Astrocyte (in vitro differentiated cells and primary cell): ENCODE data around the gene TCTA. TPM values are rescaled to one million over a fixed set of nuclear protein-coding genes. Genes with fewer than 3 reads are reported as not detected.

Experiments
- DNase-seq: peaks from one replicate; pipeline ENCODE4 v3.0.0-alpha.2; 2010; ENCODE audit warnings: low read depth
- FAIRE-seq: peaks from 2 replicates; lab custom pipeline; 2011; peaks lifted over from hg19 to GRCh38; lab: Jason Lieb, UNC
- H2AFZ ChIP-seq: 2 replicates; pipeline ENCODE4 v1.6.0; 2012; ENCODE audit warnings: low read depth, low read length, inconsistent platforms
- H3K27ac ChIP-seq: 2 replicates; pipeline ENCODE4 v1.5.1; 2011; ENCODE audit warnings: low read depth, low read length, inconsistent platforms
- H3K27me3 ChIP-seq: 2 replicates; pipeline ENCODE4 v1.6.0; 2011; ENCODE audit warnings: low read length, inconsistent platforms; ENCODE audit not compliant: insufficient read depth
- H3K36me3 ChIP-seq: 2 replicates; pipeline ENCODE4 v1.5.1; 2011; ENCODE audit warnings: low read length, inconsistent platforms; ENCODE audit not compliant: insufficient read depth
- H3K4me1 ChIP-seq: 2 replicates; pipeline ENCODE4 v1.5.1; 2011; ENCODE audit warnings: low read length, inconsistent platforms; ENCODE audit not compliant: insufficient read depth
- H3K4me2 ChIP-seq: 2 replicates; pipeline ENCODE4 v1.6.0; 2012; ENCODE audit warnings: low read length, inconsistent platforms
- H3K4me3 ChIP-seq: 2 replicates; pipeline ENCODE4 v1.5.1; 2011; ENCODE audit warnings: low read depth, mild to moderate bottlenecking, low read length, inconsistent platforms; ENCODE audit not compliant: insufficient read depth
- H3K79me2 ChIP-seq: 2 replicates; pipeline ENCODE4 v1.6.0; 2012; ENCODE audit warnings: mild to moderate bottlenecking, low read length, inconsistent platforms; ENCODE audit not compliant: insufficient read depth
- H3K9ac ChIP-seq: 2 replicates; pipeline ENCODE4 v1.6.0; 2012; ENCODE audit warnings: mild to moderate bottlenecking, low read length, inconsistent platforms
- H3K9me3 ChIP-seq: 2 replicates; pipeline ENCODE4 v1.5.1; 2012; ENCODE audit warnings: low read depth, mild to moderate bottlenecking, low read length, inconsistent platforms; ENCODE audit not compliant: insufficient read depth
- H4K20me1 ChIP-seq: 2 replicates; pipeline ENCODE4 v1.6.0; 2012; ENCODE audit warnings: low read length, inconsistent platforms; ENCODE audit not compliant: insufficient read depth
- H3K27ac Mint-ChIP-seq: one replicate; pipeline ENCODE4 v1.8.0; 2021; ENCODE audit warnings: mild to moderate bottlenecking, mixed read lengths; ENCODE audit not compliant: unreplicated experiment
- H3K27me3 Mint-ChIP-seq: one replicate; pipeline ENCODE4 v1.8.0; 2021; ENCODE audit warnings: low read depth, mixed read lengths; ENCODE audit not compliant: unreplicated experiment
- H3K36me3 Mint-ChIP-seq: one replicate; pipeline ENCODE4 v1.8.0; 2021; ENCODE audit warnings: low read depth, mixed read lengths; ENCODE audit not compliant: unreplicated experiment
- H3K4me1 Mint-ChIP-seq: one replicate; pipeline ENCODE4 v1.8.0; 2021; ENCODE audit warnings: low read depth, mixed read lengths; ENCODE audit not compliant: unreplicated experiment
- H3K4me3 Mint-ChIP-seq: one replicate; pipeline ENCODE4 v1.8.0; 2021; ENCODE audit warnings: mild to moderate bottlenecking, moderate library complexity, mixed read lengths; ENCODE audit not compliant: unreplicated experiment
- H3K9me3 Mint-ChIP-seq: one replicate; pipeline ENCODE4 v1.8.0; 2021; ENCODE audit warnings: mild to moderate bottlenecking, mixed read lengths; ENCODE audit not compliant: unreplicated experiment
- CTCF ChIP-seq: IDR thresholded peaks from 2 replicates; pipeline ENCODE4 v1.5.1; 2011; ENCODE audit warnings: low read depth, mild to moderate bottlenecking, inconsistent platforms, low read length, moderate library complexity; ENCODE audit not compliant: insufficient read depth
- EZH2 ChIP-seq: IDR thresholded peaks from 2 replicates; pipeline ENCODE4 v1.6.1; 2012; ENCODE audit warnings: mild to moderate bottlenecking, low read length, inconsistent platforms; ENCODE audit not compliant: insufficient read depth
- total RNA-seq: library from RNA; stranded (reverse); gene quantifications from 2 replicates; pipeline ENCODE4 v1.2.1, GENCODE V29; 2021

The TCTA gene
- total RNA-seq, 1 donor from 2014 or later = 15.3 TPM

GRCh38 chr3:49406571-49407565, 5.4 kb upstream of the TCTA start:
- H3K9me3 Mint-ChIP-seq = no peaks in the 10 kb centered on the region
- H3K4me3 Mint-ChIP-seq = peak overlapping the region; percentile 65
- Histone ChIP-seq H3K4me2 (peak overlapping the region; percentile 58), H3K4me1 (peaks cover 15% of the 10 kb centered on the region), H3K27ac (no peak overlapping the region), H3K4me3 (no peak overlapping the region), H4K20me1 (peaks cover 92% of the 10 kb centered on the region), H2AFZ (no peak overlapping the region), H3K9me3 (no peaks in the 10 kb centered on the region), H3K36me3 (peaks cover 1% of the 10 kb centered on the region), H3K79me2 (peaks cover 99% of the 10 kb centered on the region), H3K9ac (no peak overlapping the region), H3K27me3 (no peaks in the 10 kb centered on the region)
- H3K27me3 Mint-ChIP-seq = no peaks in the 10 kb centered on the region
- peaks cover 13% of the 10 kb centered on the region for H3K4me1 Mint-ChIP-seq
- no peak for TF ChIP-seq CTCF
- no peak for TF ChIP-seq EZH2
- peaks cover 9% of the 10 kb centered on the region for H3K36me3 Mint-ChIP-seq
- FAIRE-seq = no peak
- peak overlapping the region; percentile 77 for H3K27ac Mint-ChIP-seq
- no peak for DNase-seq

GRCh38 chr3:49410066-49410845, 2.0 kb upstream of the TCTA start:
- Histone ChIP-seq H3K36me3 (no peaks in the 10 kb centered on the region), H3K4me3 (peak overlapping the region; percentile 99), H2AFZ (no peak overlapping the region), H3K4me2 (peak overlapping the region; percentile 92), H4K20me1 (peaks cover 59% of the 10 kb centered on the region), H3K27ac (peak overlapping the region; percentile 96), H3K9me3 (no peaks in the 10 kb centered on the region), H3K9ac (peak overlapping the region; percentile 94), H3K4me1 (peaks cover 29% of the 10 kb centered on the region), H3K79me2 (peaks cover 92% of the 10 kb centered on the region), H3K27me3 (no peaks in the 10 kb centered on the region)
- no peak for FAIRE-seq
- DNase-seq = no peak
- H3K9me3 Mint-ChIP-seq = no peaks in the 10 kb centered on the region
- H3K27me3 Mint-ChIP-seq = no peaks in the 10 kb centered on the region
- peaks cover 21% of the 10 kb centered on the region for H3K4me1 Mint-ChIP-seq
- peaks cover 15% of the 10 kb centered on the region for H3K36me3 Mint-ChIP-seq
- H3K4me3 Mint-ChIP-seq = peak overlapping the region; percentile 98
- H3K27ac Mint-ChIP-seq = peak overlapping the region; percentile 96
- TF ChIP-seq EZH2 (no peak), CTCF (no peak)
